Measurements from ENCODE around the gene SEPTIN6. TPM values are rescaled to one million over a fixed set of nuclear protein-coding genes. Genes with fewer than 3 reads are reported as not detected.

The SEPTIN6 gene
- polyA plus RNA-seq, 1 of the 3 experiments (the other 2 are of a cell fraction), result 33.1 TPM

- TF ChIP-seq ZBTB33 (IDR thresholded peaks at IDR 0.05; ENCODE audit: borderline replicate concordance, low read depth) (no peak), MAX (IDR thresholded peaks at IDR 0.05; ENCODE audit: low read depth) (no peak), RCOR1 (IDR thresholded peaks at IDR 0.05; ENCODE audit: low read length) (0 out of 2 replicates have a peak, but pooled peaks have one; percentile 12), YY1 (IDR thresholded peaks at IDR 0.05; ENCODE audit: low read depth) (no peak), JUND (IDR thresholded peaks at IDR 0.05) (no peak), USF1 (IDR thresholded peaks at IDR 0.05; ENCODE audit: borderline replicate concordance, low read depth) (no peak), EZH2phosphoT487 (IDR thresholded peaks at IDR 0.05; ENCODE audit: borderline replicate concordance, low read depth) (no peak), USF2 (IDR thresholded peaks at IDR 0.05; ENCODE audit: borderline replicate concordance, low read depth, low read length) (no peak), ELF1 (IDR thresholded peaks at IDR 0.05) (no peak), SMC3 (IDR thresholded peaks at IDR 0.05; ENCODE audit: low read depth, low read length) (no peak), FOXM1 (IDR thresholded peaks at IDR 0.05; ENCODE audit: low read depth) (no peak), GATA2 (CRISPR knock-in tag; IDR thresholded peaks at IDR 0.05) (no peak), MXI1 (IDR thresholded peaks at IDR 0.05; ENCODE audit: low read depth, low read length) (no peak), CHD2 (IDR thresholded peaks at IDR 0.05; ENCODE audit: low read length, partially characterized antibody) (no peak), RFX5 (IDR thresholded peaks at IDR 0.05; ENCODE audit: low read length) (no peak)
Measured at GRCh38 chrX:119672426-119672825, 20.5 kb downstream of the SEPTIN6 start (continued).

- no peaks in the 10 kb centered on the region for H3F3A ChIP-seq (replicated peaks; ENCODE audit: insufficient read depth)
- no peak overlapping the region for H3K4me3 ChIP-seq (ENCODE audit: low read depth in 2 of 2, low read length in 1 of 2)
- H3K27ac ChIP-seq (ENCODE audit: low read depth in 2 of 2, low read length in 1 of 2), result peak overlapping the region; percentile 31 to 81
- H3K9me2 ChIP-seq, result no peaks in the 10 kb centered on the region
- ChIA-PET CTCF (interaction anchor here (0.7 to 0.8 kb wide), 2 partner anchors 14 to 60 kb away, joined by 3 read pairs; no protein-coding TSS in a partner anchor), POLR2A (interaction anchor here (1.0 to 1.1 kb wide), 3 partner anchors 23 to 122 kb away, joined by 3 to 4 read pairs (median 4); partner anchors contain the start of genes RPL39 and SEPTIN6)
- peaks cover 0 to 36% of the 10 kb centered on the region in 2 experiments; a peak in 1 of 4 replicates for H3K4me1 ChIP-seq (ENCODE audit: control insufficient read depth in 1 of 2, insufficient read depth in 2 of 2, low read depth in 1 of 2, low read length in 1 of 2)
- H3K79me2 ChIP-seq (ENCODE audit: insufficient read depth), result no peaks in the 10 kb centered on the region
- H4K20me1 ChIP-seq (ENCODE audit: insufficient read depth), result no peaks in the 10 kb centered on the region
- peak; percentile 60 for DNase-seq
- H3K9ac ChIP-seq, result no peak overlapping the region
- no peaks in the 10 kb centered on the region for H3K36me3 ChIP-seq (replicated peaks in 1 of 2; ENCODE audit: control insufficient read depth in 1 of 2, insufficient read depth in 2 of 2, low read length in 1 of 2)
- H3K4me2 ChIP-seq, result no peak overlapping the region
- peaks cover 11% of the 10 kb centered on the region; the same call in 1 of the 2 replicates for H3K27me3 ChIP-seq (ENCODE audit: insufficient read depth)
- no peaks in the 10 kb centered on the region for H3K9me3 ChIP-seq
- WGBS (ENCODE audit: low lambda C conversion rate), result 23% methylated on average over 5 of the region's 6 CpGs
- no peak overlapping the region for H2AFZ ChIP-seq (ENCODE audit: low read depth)
- TF ChIP-seq FOSL2 (IDR thresholded peaks at IDR 0.05; ENCODE audit: borderline replicate concordance, low read depth), result no peak
- no peak for TF ChIP-seq GABPA (IDR thresholded peaks at IDR 0.05; ENCODE audit: low read depth)
- TF ChIP-seq RCOR1 (IDR thresholded peaks at IDR 0.05; ENCODE audit: low read length), result peak; percentile 70; the same call in 1 of the 2 replicates
- peak; percentile 83 for TF ChIP-seq GATA2 (CRISPR knock-in tag; IDR thresholded peaks at IDR 0.05)
- TF ChIP-seq TCF12 (IDR thresholded peaks at IDR 0.05), result peak; percentile 72
- TF ChIP-seq FOXJ3 (CRISPR knock-in tag; IDR thresholded peaks at IDR 0.05), result peak; percentile 66; the same call in 1 of the 2 replicates
- TF ChIP-seq NFIC (IDR thresholded peaks at IDR 0.05; ENCODE audit: borderline replicate concordance), result no peak
- peak in 1 of 2 experiments; percentile 93; a peak in 2 of 4 replicates for TF ChIP-seq EP300 (IDR thresholded peaks at IDR 0.05; ENCODE audit: borderline replicate concordance in 1 of 2, low read depth in 1 of 2, low read length in 1 of 2)
- TF ChIP-seq EZH2phosphoT487 (IDR thresholded peaks at IDR 0.05; ENCODE audit: borderline replicate concordance, low read depth), result no peak
- no peak for TF ChIP-seq CTCF (IDR thresholded peaks at IDR 0.05)
- TF ChIP-seq RAD21 (IDR thresholded peaks at IDR 0.05; ENCODE audit: low read length), result peak; percentile 13; the same call in 1 of the 2 replicates
- no peak for TF ChIP-seq FOXM1 (IDR thresholded peaks at IDR 0.05; ENCODE audit: low read depth)
- no peak for TF ChIP-seq MEF2A (IDR thresholded peaks at IDR 0.05; ENCODE audit: borderline replicate concordance, low read depth)
- TF ChIP-seq RXRA (IDR thresholded peaks at IDR 0.05; ENCODE audit: borderline replicate concordance, low read depth), result no peak
- TF ChIP-seq MXI1 (IDR thresholded peaks at IDR 0.05; ENCODE audit: low read depth, low read length), result peak; percentile 98
- TF ChIP-seq PBX3 (IDR thresholded peaks at IDR 0.05), result no peak
Measured at GRCh38 chrX:119669424-119670037, 23.4 kb downstream of the SEPTIN6 start.

Measured in SK-N-SH (cell line).